Activated T-helper 17 cell treated with anti-CD3 and anti-CD28 coated beads, Interleukin-2, amount 50 U/mL, for 72 hours (primary cell): ENCODE results near the gene ZNF540. TPM values are rescaled to one million over a fixed set of nuclear protein-coding genes. Genes with fewer than 3 reads are reported as not detected.

Source experiments
- ATAC-seq: fragments of 150-1000 bp; cut with Tn5 transposase; replicated peaks from 2 replicates; pipeline ENCODE4 v1.10.0; 2021; ENCODE audit warnings: mild to moderate bottlenecking, moderate library complexity
- H3K27ac Mint-ChIP-seq: one replicate; pipeline ENCODE4 v1.8.0; 2022; ENCODE audit warnings: mixed read lengths
- H3K27me3 Mint-ChIP-seq: one replicate; pipeline ENCODE4 v1.8.0; 2022; ENCODE audit warnings: mixed read lengths
- H3K36me3 Mint-ChIP-seq: one replicate; pipeline ENCODE4 v1.8.0; 2022; ENCODE audit warnings: low read depth, mild to moderate bottlenecking, mixed read lengths
- H3K4me1 Mint-ChIP-seq: one replicate; pipeline ENCODE4 v1.8.0; 2022; ENCODE audit warnings: mixed read lengths
- H3K4me3 Mint-ChIP-seq: one replicate; pipeline ENCODE4 v1.8.0; 2022; ENCODE audit warnings: mild to moderate bottlenecking, mixed read lengths
- H3K9me3 Mint-ChIP-seq: one replicate; pipeline ENCODE4 v1.8.0; 2022; ENCODE audit warnings: mixed read lengths
- total RNA-seq, 2 donors: library from RNA; stranded (reverse); gene quantifications; one replicate each; pipeline ENCODE4 v1.2.3, GENCODE V29; 2022

The ZNF540 gene
- total RNA-seq = 1 to 10 TPM in 1 of 2 donors, under 1 TPM in 1; 0.58 to 2.1 TPM

- peaks cover 11% of the 10 kb centered on the region for H3K4me1 Mint-ChIP-seq
- H3K9me3 Mint-ChIP-seq = peaks cover 5% of the 10 kb centered on the region
- H3K27me3 Mint-ChIP-seq = no peaks in the 10 kb centered on the region
- peak within 1 kb of the TSS; percentile 91 for H3K27ac Mint-ChIP-seq
- peak; percentile 98 for ATAC-seq
- H3K36me3 Mint-ChIP-seq = peaks cover 18% of the 10 kb centered on the region
- peak within 1 kb of the TSS; percentile 93 for H3K4me3 Mint-ChIP-seq
Measured at GRCh38 chr19:37594304-37594981, at the start of gene ZNF540, which contains the start of gene ZNF571. TSS of gene ZNF540 (plus strand) at chr19:37594876. CDS start at chr19:37598448, 3,572 bp downstream. TSS of gene ZNF571 (minus strand) at chr19:37594792. CDS start at chr19:37586676, 8,116 bp downstream.

- peak overlapping the region; percentile 87 for H3K4me3 Mint-ChIP-seq
- peak overlapping the region; percentile 81 for H3K27ac Mint-ChIP-seq
- peak; percentile 91 for ATAC-seq
- no peaks in the 10 kb centered on the region for H3K27me3 Mint-ChIP-seq
- peaks cover 27% of the 10 kb centered on the region for H3K9me3 Mint-ChIP-seq
- H3K36me3 Mint-ChIP-seq = peaks cover 5% of the 10 kb centered on the region
- no peaks in the 10 kb centered on the region for H3K4me1 Mint-ChIP-seq
Measured at GRCh38 chr19:37551129-37551993, 43.3 kb upstream of the ZNF540 start.

DNA sequence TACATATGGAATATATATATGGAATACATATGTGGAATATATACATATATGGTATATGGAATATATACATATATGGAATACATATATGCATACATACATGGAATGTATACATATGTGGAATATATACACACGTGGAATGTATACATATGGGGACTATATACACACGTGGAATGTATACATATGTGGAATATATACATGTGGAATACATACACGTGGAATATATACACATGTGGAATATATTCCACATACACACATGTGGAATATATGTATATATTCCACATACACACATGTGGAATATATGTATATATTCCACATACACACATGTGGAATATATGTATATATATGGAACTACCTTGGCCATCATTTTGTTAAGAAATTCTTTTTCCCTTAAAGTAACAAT is 31.2 kb upstream of the ZNF540 start:
- no peak overlapping the region for H3K4me3 Mint-ChIP-seq
- ATAC-seq = no peak
- H3K9me3 Mint-ChIP-seq = peaks cover 42% of the 10 kb centered on the region
- H3K27me3 Mint-ChIP-seq = no peaks in the 10 kb centered on the region
- peaks cover 47% of the 10 kb centered on the region for H3K36me3 Mint-ChIP-seq
- no peak overlapping the region for H3K27ac Mint-ChIP-seq
- H3K4me1 Mint-ChIP-seq = no peaks in the 10 kb centered on the region

- no peak overlapping the region for H3K4me3 Mint-ChIP-seq
- peaks cover 42% of the 10 kb centered on the region for H3K9me3 Mint-ChIP-seq
- no peak for ATAC-seq
- no peak overlapping the region for H3K27ac Mint-ChIP-seq
- H3K4me1 Mint-ChIP-seq = no peaks in the 10 kb centered on the region
- no peaks in the 10 kb centered on the region for H3K27me3 Mint-ChIP-seq
- peaks cover 59% of the 10 kb centered on the region for H3K36me3 Mint-ChIP-seq
Measured at GRCh38 chr19:37564624-37565369, 29.9 kb upstream of the ZNF540 start.

DNA sequence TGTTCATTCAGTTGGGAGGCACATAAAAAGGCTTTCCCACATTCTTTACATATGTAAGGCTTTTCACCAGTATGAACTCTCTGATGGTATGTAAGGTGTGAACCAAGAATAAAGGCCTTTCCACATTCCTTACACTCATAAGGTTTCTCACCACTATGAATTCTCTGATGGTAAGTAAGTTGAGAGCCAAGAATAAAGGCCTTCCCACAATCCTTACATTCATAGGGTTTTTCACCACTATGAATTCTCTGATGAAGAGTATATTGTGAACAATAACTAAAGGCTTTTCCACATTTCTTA is 29.4 kb upstream of the ZNF540 start:
- H3K36me3 Mint-ChIP-seq = peaks cover 65% of the 10 kb centered on the region
- no peak overlapping the region for H3K4me3 Mint-ChIP-seq
- ATAC-seq = no peak
- H3K9me3 Mint-ChIP-seq = peaks cover 47% of the 10 kb centered on the region
- H3K27ac Mint-ChIP-seq = no peak overlapping the region
- no peaks in the 10 kb centered on the region for H3K4me1 Mint-ChIP-seq
- H3K27me3 Mint-ChIP-seq = no peaks in the 10 kb centered on the region

GRCh38 chr19:37572203-37572602 is 22.5 kb upstream of the ZNF540 start:
- Mint-ChIP-seq H3K36me3 (peaks cover 37% of the 10 kb centered on the region), H3K4me3 (no peak overlapping the region), H3K9me3 (peaks cover 37% of the 10 kb centered on the region), H3K4me1 (no peaks in the 10 kb centered on the region), H3K27me3 (no peaks in the 10 kb centered on the region), H3K27ac (no peak overlapping the region)
- ATAC-seq = no peak

GRCh38 chr19:37583340-37583739 is 11.3 kb upstream of the ZNF540 start:
- no peak overlapping the region for H3K4me3 Mint-ChIP-seq
- H3K4me1 Mint-ChIP-seq = no peaks in the 10 kb centered on the region
- no peak for ATAC-seq
- peaks cover 12% of the 10 kb centered on the region for H3K36me3 Mint-ChIP-seq
- H3K27ac Mint-ChIP-seq = no peak overlapping the region
- H3K27me3 Mint-ChIP-seq = no peaks in the 10 kb centered on the region
- peaks cover 17% of the 10 kb centered on the region for H3K9me3 Mint-ChIP-seq

DNA sequence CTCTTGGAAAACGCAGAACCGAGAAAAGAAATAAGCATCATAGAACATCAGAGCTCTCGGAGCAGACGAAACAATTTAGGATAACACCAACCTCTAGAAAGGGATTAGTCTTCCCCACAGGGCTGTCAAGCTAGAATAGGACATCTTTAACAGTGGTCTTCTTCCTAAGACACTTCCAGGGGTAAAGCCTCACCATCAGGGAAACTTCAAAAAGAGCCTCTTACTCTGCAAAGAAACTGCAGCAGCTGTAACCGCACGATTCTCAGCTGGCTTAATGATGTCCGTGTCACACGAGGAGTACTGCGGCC is 726 bp upstream of the ZNF540 start:
- Mint-ChIP-seq H3K4me3 (peak overlapping the region; percentile 93), H3K4me1 (peaks cover 11% of the 10 kb centered on the region), H3K27ac (peak overlapping the region; percentile 91), H3K27me3 (no peaks in the 10 kb centered on the region), H3K9me3 (peaks cover 5% of the 10 kb centered on the region), H3K36me3 (peaks cover 13% of the 10 kb centered on the region)
- no peak for ATAC-seq

GRCh38 chr19:37594982-37595382 is 306 bp downstream of the ZNF540 start:
- Mint-ChIP-seq H3K36me3 (peaks cover 23% of the 10 kb centered on the region), H3K4me1 (peaks cover 11% of the 10 kb centered on the region)
- ATAC-seq = peak; percentile 66

DNA sequence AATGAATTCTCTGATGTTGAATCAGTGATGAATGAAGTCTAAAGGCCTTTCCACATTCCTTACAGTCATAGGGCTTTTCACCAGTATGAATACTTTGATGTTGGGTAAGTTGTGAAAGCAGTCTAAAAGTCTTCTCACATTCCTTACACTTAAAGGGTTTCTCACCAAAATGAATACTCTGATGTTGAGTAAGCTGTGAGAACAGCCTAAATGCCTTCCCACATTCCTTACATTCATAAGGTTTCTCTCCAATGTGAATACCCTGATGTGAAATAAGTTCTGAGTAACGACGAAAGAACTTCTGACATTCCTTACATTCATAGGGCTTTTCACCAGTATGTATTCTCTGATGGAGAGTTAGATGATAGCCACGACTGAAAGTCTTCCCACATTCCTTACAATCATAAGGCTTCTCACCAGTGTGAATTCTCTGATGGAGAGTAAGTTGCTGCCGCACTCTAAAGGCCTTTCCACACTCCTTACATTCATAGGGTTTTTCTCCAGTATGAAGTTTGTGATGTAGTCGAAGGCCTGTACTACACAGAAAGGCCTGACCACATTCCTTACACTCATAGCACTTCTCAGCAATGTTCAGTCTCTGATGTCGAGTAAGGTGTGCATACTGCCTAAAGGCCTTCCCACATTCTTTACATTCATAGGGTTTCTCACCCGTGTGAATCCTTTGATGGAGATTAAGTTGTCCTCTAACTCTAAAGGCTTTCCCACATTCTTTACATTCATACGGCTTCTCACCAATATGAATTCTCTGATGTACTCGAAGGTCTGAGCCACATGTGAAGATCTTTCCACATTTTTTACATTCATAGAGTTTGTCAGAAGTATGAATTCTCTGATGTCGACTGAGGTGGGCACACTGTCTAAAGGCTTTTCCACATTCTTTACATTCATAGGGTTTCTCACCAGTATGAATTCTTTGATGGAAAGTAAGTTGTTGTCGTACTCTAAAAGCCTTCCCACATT is 40.7 kb downstream of the ZNF540 start:
- H3K27ac Mint-ChIP-seq = no peak overlapping the region
- H3K36me3 Mint-ChIP-seq = peaks cover 50% of the 10 kb centered on the region
- H3K4me3 Mint-ChIP-seq = no peak overlapping the region
- no peaks in the 10 kb centered on the region for H3K4me1 Mint-ChIP-seq
- peaks cover 38% of the 10 kb centered on the region for H3K9me3 Mint-ChIP-seq
- H3K27me3 Mint-ChIP-seq = no peaks in the 10 kb centered on the region
- ATAC-seq = no peak

More at GRCh38 chr19:37594982-37595382, 306 bp downstream of the ZNF540 start:
- no peaks in the 10 kb centered on the region for H3K27me3 Mint-ChIP-seq
- H3K9me3 Mint-ChIP-seq = peaks cover 5% of the 10 kb centered on the region
- H3K27ac Mint-ChIP-seq = peak overlapping the region; percentile 91
- peak overlapping the region; percentile 93 for H3K4me3 Mint-ChIP-seq

- peak overlapping the region; percentile 88 for H3K4me3 Mint-ChIP-seq
- H3K36me3 Mint-ChIP-seq = peaks cover 34% of the 10 kb centered on the region
- H3K27me3 Mint-ChIP-seq = no peaks in the 10 kb centered on the region
- no peak for ATAC-seq
- peak overlapping the region; percentile 98 for H3K27ac Mint-ChIP-seq
- peaks cover 24% of the 10 kb centered on the region for H3K4me1 Mint-ChIP-seq
- peaks cover 4% of the 10 kb centered on the region for H3K9me3 Mint-ChIP-seq
Measured at GRCh38 chr19:37654118-37654517, 59.4 kb downstream of the ZNF540 start.

- H3K36me3 Mint-ChIP-seq = peaks cover 27% of the 10 kb centered on the region
- peaks cover 4% of the 10 kb centered on the region for H3K9me3 Mint-ChIP-seq
- no peaks in the 10 kb centered on the region for H3K27me3 Mint-ChIP-seq
- H3K4me3 Mint-ChIP-seq = peak overlapping the region; percentile 88
- ATAC-seq = peak; percentile 21
- H3K27ac Mint-ChIP-seq = peak overlapping the region; percentile 98
- peaks cover 24% of the 10 kb centered on the region for H3K4me1 Mint-ChIP-seq
Measured at GRCh38 chr19:37654629-37655300, 60.1 kb downstream of the ZNF540 start.

GRCh38 chr19:37655301-37655688 is 60.6 kb downstream of the ZNF540 start, which contains the start of gene ZFP30:
TSS of gene ZFP30 (minus strand) at chr19:37655465. CDS start at chr19:37647822, 7,643 bp downstream.
- ATAC-seq = peak; percentile 85
- Mint-ChIP-seq H3K4me3 (peak within 1 kb of the TSS; percentile 88), H3K4me1 (peaks cover 24% of the 10 kb centered on the region), H3K36me3 (peaks cover 22% of the 10 kb centered on the region), H3K27ac (peak within 1 kb of the TSS; percentile 98), H3K9me3 (peaks cover 4% of the 10 kb centered on the region), H3K27me3 (no peaks in the 10 kb centered on the region)
